GM19455 (cell line): ENCODE data around the gene TMEM181.
"Not testable (repeated sequence)": the region's sequence is repeated elsewhere in the genome, so short reads cannot be mapped to it uniquely, and the experiment has no call there.

Source experiments
- ATAC-seq: cut with Tn5 transposase; IDR thresholded peaks from one replicate; pipeline ENCODE4 v1.9.1; 2021; ENCODE audit not compliant: unreplicated experiment

The TMEM181 gene

GRCh38 chr6:158593670-158594069 lies 33.8 kb downstream of the TMEM181 start:
- no peak for ATAC-seq

GRCh38 chr6:158595223-158595622 lies 35.3 kb downstream of the TMEM181 start:
- ATAC-seq: no peak

- no peak for ATAC-seq
Measured at GRCh38 chr6:158596861-158597260, 37.0 kb downstream of the TMEM181 start.

DNA sequence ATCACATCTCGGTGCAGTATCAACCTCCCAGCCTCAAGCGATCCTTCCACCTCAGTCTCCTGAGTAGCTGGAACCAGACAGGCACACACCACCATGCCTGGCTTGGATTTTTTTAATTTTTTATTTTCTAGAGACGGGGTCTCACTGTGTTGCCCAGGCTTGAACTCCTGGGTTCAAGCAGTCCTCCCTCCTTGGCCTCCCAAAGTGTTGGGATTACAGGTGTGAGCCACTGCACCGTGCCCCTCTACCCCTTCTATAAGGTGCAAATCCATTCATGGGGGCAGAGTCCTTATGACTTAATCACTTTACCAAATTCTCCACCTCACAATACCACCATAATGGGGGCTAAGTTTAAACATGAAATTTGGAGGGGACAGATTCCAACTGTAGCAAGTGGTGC lies 37.7 kb downstream of the TMEM181 start:
- no peak for ATAC-seq

GRCh38 chr6:158599635-158600034 lies 39.7 kb downstream of the TMEM181 start:
- ATAC-seq: no peak

- no peak for ATAC-seq
Measured at GRCh38 chr6:158603261-158604047, 43.6 kb downstream of the TMEM181 start.

GRCh38 chr6:158604048-158604406 lies 44.1 kb downstream of the TMEM181 start:
- ATAC-seq: no peak

- ATAC-seq: no peak
Measured at GRCh38 chr6:158605266-158605878, 45.5 kb downstream of the TMEM181 start.

DNA sequence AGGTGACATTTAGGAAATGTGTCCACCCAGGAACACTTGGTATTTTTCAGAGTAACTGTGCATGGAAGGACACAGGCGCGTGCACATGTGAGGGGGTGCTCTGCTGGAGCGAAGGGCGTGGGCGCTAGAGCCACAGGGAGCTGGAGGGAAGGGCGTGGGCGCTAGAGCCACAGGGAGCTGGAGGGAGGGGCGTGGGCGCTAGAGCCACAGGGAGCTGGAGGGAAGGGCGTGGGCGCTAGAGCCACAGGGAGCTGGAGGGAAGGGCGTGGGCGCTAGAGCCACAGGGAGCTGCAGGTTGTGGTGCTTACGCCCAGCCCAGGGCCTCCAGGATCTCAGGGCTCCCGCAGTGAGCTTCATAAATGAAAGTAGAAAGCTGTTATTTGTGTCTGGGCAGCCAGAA lies 46.1 kb downstream of the TMEM181 start:
- ATAC-seq: not testable (repeated sequence)

DNA sequence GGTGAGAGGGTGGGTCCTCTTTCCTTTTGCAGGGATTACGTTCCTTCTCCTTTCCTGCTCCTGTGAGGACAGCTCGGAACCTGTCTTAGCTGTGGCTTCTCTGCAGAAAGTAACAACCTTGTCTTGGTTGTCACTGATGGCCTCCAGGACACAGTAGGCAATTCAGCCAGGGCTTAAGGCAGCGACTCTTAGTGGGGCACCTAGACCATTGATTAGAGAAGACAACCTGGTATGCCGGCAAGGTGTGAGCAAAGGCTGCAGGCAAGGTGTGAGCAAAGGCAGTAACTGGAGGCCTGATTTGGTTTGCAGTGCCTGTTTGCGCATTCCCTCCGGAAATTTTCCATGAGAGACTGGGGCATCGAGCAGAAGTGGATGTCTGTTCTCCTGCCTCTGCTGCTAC lies 47.0 kb downstream of the TMEM181 start:
- ATAC-seq: no peak

GRCh38 chr6:158607411-158608170 lies 47.7 kb downstream of the TMEM181 start:
- ATAC-seq: no peak

- no peak for ATAC-seq
Measured at GRCh38 chr6:158608221-158608620, 48.3 kb downstream of the TMEM181 start.

GRCh38 chr6:158609455-158610155 lies 49.7 kb downstream of the TMEM181 start:
- ATAC-seq: no peak

- ATAC-seq: no peak
Measured at GRCh38 chr6:158610319-158610968, 50.6 kb downstream of the TMEM181 start.

DNA sequence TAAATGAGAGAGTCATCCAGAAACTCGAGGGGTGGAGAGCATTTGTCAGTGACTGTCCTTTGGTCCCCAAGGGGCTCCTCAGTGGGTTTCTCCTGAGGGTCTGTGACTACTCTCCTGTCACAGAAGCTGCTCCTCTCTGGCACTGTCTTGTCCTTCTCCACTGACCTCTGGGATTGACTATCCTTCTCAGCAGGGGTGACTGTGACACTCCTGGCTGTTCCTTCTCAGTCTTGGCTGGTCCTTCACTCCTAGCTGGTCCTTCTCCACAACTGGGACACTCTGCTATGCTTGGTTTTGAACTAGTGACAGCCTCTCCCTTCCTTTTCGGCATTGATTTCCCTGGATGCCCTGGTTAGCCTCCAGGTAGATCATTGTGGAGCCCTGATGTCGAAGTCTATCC lies 51.1 kb downstream of the TMEM181 start:
- ATAC-seq: no peak

DNA sequence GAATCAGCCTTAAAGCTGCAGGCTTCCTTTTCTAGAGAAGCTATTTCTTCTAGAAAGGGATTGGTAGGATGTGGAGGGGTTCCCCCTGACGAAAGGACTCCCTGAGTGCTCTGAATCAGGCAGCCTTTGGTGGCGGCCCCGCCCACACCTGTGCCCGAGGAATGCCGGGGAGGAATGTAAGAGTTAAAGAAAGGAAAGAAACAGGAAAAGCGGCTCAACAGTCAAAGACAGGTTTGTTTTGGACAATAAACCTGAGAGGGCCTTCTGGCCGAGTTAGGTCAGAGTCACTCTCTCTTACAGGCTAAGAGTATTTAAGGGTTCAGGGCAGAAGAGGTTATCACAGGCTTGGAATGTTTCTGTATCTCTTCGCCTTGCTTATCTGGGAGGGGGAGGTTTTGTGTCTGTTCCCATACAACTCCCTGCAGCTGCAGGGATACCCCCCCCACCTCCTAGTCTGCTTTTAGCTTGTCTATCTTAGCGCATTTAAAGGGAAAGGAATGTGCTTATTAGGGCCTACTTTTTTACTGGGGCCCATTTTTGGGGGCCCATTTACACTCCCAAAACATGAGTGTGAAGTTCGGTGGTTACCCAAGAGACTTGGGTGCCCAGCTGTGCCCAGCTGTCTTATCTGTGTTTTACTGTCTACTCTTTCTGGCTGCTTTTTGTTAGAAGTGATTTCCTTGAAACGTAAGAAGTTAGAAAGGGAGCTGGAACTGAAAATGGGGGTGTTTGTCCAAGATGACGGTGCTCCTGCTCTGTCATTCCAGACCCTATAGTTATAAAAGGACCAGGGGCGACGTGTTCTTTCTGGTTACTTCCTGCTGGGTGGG lies 51.9 kb downstream of the TMEM181 start:
- ATAC-seq: no peak

- not testable (repeated sequence) for ATAC-seq
Measured at GRCh38 chr6:158614606-158615005, 54.7 kb downstream of the TMEM181 start.

DNA sequence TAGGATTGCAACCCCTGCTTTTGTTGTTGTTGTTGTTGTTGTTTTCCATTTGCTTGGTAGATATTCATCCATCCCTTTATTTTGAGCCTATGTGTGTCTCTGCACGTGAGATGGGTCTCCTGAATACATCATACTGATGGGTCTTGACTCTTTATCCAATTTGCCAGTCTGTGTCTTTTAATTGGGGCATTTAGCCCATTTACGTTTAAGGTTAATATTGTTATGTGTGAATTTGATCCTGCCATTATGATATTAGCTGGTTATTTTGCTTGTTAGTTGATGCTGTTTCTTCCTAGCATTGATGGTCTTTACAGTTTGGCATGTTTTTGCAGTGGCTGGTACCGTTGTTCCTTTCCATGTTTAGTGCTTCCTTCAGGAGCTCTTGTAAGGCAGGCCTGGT lies 58.4 kb downstream of the TMEM181 start:
- not testable (repeated sequence) for ATAC-seq

- no peak for ATAC-seq
Measured at GRCh38 chr6:158619922-158620801, 60.3 kb downstream of the TMEM181 start.
